ENCODE data around the gene ARPC1A. TPM values are rescaled to one million over a fixed set of nuclear protein-coding genes. Genes with fewer than 3 reads are reported as not detected.
A peak's percentile ranks its signal among the peaks of the same experiment; 100 is the strongest.
"Not testable (repeated sequence)": the region's sequence is repeated elsewhere in the genome, so short reads cannot be mapped to it uniquely, and the experiment has no call there.

Gene ARPC1A
- total and polyA plus RNA-seq, 2 experiments from 2014 or later, result 209 to 294 TPM

DNA sequence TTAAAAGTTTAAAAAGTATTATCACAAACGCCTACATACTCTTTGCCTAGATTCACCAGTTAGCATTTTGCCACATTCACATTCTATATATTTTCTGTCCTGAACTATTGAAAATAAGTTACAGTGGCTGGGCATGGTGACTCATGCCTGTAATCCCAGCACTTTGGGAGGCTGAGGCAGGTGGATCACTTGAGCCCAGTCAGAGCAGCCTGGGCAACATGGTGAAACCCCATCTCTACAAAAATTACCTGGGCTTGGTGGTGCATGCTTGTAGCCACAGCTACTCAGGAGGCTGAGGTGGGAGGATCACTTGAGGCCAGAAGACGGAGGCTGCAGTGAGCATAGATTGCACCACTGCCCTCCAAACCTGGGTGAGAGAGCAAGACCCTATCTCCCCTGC lies 5.3 kb downstream of the ARPC1A start:
- Histone ChIP-seq H3K4me1 (ENCODE audit: insufficient read depth) (peaks cover 44% of the 10 kb centered on the region), H3K27me3 (replicated peaks; ENCODE audit: insufficient read depth) (no peaks in the 10 kb centered on the region), H3K27ac (peak overlapping the region; percentile 82), H3K9me3 (ENCODE audit: low read depth) (no peaks in the 10 kb centered on the region), H2AFZ (no peak overlapping the region), H3K9ac (peak overlapping the region; percentile 51), H3K36me3 (ENCODE audit: low read depth) (peaks cover 27% of the 10 kb centered on the region), H3K9me2 (ENCODE audit: insufficient read depth) (no peaks in the 10 kb centered on the region), H3K79me2 (ENCODE audit: insufficient read depth) (peaks cover 93% of the 10 kb centered on the region), H4K20me1 (ENCODE audit: insufficient read depth) (0 out of 2 replicates have a peak, but pooled peaks cover 4% of the 10 kb centered on the region), H3F3A (ENCODE audit: insufficient read depth) (peaks cover 71% of the 10 kb centered on the region), H3K4me2 (ENCODE audit: unreplicated experiment) (peak overlapping the region; percentile 54), H3K4me3 (peak overlapping the region; percentile 47)
- 87 to 88% methylated on average over 2 of the region's 2 CpGs for WGBS, 2 experiments (ENCODE audit: low coverage in 1 of 2, low lambda C conversion rate in 2 of 2, missing lambda C conversion rate in 2 of 2)
- peak; percentile 46 for DNase-seq
- in situ Hi-C loops (cut with MboI), result no loop called here
- TF ChIP-seq EZH2phosphoT487 (IDR thresholded peaks at IDR 0.05; ENCODE audit: insufficient read depth, low read depth) (no peak), EZH2 (IDR thresholded peaks at IDR 0.05; ENCODE audit: insufficient read depth, poor library complexity, severe bottlenecking) (no peak)

- Histone ChIP-seq H3F3A (ENCODE audit: insufficient read depth) (0 out of 2 replicates have a peak, but pooled peaks cover 8% of the 10 kb centered on the region), H3K79me2 (ENCODE audit: insufficient read depth) (peaks cover 98% of the 10 kb centered on the region)
- in situ Hi-C loops (cut with MboI), result no loop called here
These were observed 13.9 kb downstream of the ARPC1A start for GRCh38 chr7:99339595-99339994.

DNA sequence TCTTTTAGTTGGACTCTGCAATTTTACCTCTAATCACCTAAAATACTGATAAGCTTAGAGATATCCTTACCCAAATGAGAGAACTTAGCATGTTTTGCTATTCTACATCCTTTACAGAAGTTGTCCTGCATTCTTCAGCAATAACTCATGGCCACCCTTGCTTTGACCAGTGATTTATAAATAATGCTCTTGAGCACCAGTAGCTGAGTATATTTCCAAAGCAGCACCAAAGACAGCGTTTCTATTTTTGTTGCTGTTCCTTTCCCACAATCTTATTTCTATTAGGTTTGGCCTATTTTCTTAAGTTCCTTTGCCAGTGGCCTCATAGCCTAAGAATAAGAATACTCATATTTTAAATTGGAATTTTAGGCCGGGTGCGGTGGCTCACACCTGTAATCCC lies 15.0 kb downstream of the ARPC1A start:
- WGBS, 2 experiments (ENCODE audit: low coverage in 1 of 2, low lambda C conversion rate in 2 of 2, missing lambda C conversion rate in 2 of 2), result 84 to 85% methylated on average over 3 of the region's 3 CpGs
- Histone ChIP-seq H3K4me3 (no peak overlapping the region), H3K4me2 (ENCODE audit: unreplicated experiment) (no peak overlapping the region), H3K27ac (no peak overlapping the region), H3K9ac (no peak overlapping the region), H3K9me3 (ENCODE audit: low read depth) (no peaks in the 10 kb centered on the region), H3K27me3 (replicated peaks; ENCODE audit: insufficient read depth) (no peaks in the 10 kb centered on the region), H3K79me2 (ENCODE audit: insufficient read depth) (peaks cover 98% of the 10 kb centered on the region), H3K4me1 (ENCODE audit: insufficient read depth) (no peaks in the 10 kb centered on the region), H3F3A (ENCODE audit: insufficient read depth) (0 out of 2 replicates have a peak, but pooled peaks cover 7% of the 10 kb centered on the region), H3K36me3 (ENCODE audit: low read depth) (peaks cover 82% of the 10 kb centered on the region), H4K20me1 (ENCODE audit: insufficient read depth) (no peaks in the 10 kb centered on the region), H2AFZ (no peak overlapping the region), H3K9me2 (ENCODE audit: insufficient read depth) (no peaks in the 10 kb centered on the region)
- TF ChIP-seq EZH2phosphoT487 (IDR thresholded peaks at IDR 0.05; ENCODE audit: insufficient read depth, low read depth) (no peak), EZH2 (IDR thresholded peaks at IDR 0.05; ENCODE audit: insufficient read depth, poor library complexity, severe bottlenecking) (no peak)
- in situ Hi-C loops (cut with MboI), result no loop called here
- DNase-seq, result no peak

More at GRCh38 chr7:99339595-99339994, 13.9 kb downstream of the ARPC1A start:
- TF ChIP-seq EZH2phosphoT487 (IDR thresholded peaks at IDR 0.05; ENCODE audit: insufficient read depth, low read depth) (no peak), EZH2 (IDR thresholded peaks at IDR 0.05; ENCODE audit: insufficient read depth, poor library complexity, severe bottlenecking) (no peak)
- H3K9ac ChIP-seq, result no peak overlapping the region
- H3K9me3 ChIP-seq (ENCODE audit: low read depth), result no peaks in the 10 kb centered on the region
- H3K27me3 ChIP-seq (replicated peaks; ENCODE audit: insufficient read depth), result no peaks in the 10 kb centered on the region
- DNase-seq, result no peak
- no peak overlapping the region for H2AFZ ChIP-seq
- peaks cover 83% of the 10 kb centered on the region for H3K36me3 ChIP-seq (ENCODE audit: low read depth)
- H3K27ac ChIP-seq, result no peak overlapping the region
- H3K4me1 ChIP-seq (ENCODE audit: insufficient read depth), result no peaks in the 10 kb centered on the region
- no peak overlapping the region for H3K4me2 ChIP-seq (ENCODE audit: unreplicated experiment)
- no peaks in the 10 kb centered on the region for H3K9me2 ChIP-seq (ENCODE audit: insufficient read depth)
- WGBS, 2 experiments (ENCODE audit: low coverage in 1 of 2, low lambda C conversion rate in 2 of 2, missing lambda C conversion rate in 2 of 2), result 96 to 98% methylated on average over 3 of the region's 3 CpGs
- H3K4me3 ChIP-seq, result no peak overlapping the region
- H4K20me1 ChIP-seq (ENCODE audit: insufficient read depth), result no peaks in the 10 kb centered on the region

DNA sequence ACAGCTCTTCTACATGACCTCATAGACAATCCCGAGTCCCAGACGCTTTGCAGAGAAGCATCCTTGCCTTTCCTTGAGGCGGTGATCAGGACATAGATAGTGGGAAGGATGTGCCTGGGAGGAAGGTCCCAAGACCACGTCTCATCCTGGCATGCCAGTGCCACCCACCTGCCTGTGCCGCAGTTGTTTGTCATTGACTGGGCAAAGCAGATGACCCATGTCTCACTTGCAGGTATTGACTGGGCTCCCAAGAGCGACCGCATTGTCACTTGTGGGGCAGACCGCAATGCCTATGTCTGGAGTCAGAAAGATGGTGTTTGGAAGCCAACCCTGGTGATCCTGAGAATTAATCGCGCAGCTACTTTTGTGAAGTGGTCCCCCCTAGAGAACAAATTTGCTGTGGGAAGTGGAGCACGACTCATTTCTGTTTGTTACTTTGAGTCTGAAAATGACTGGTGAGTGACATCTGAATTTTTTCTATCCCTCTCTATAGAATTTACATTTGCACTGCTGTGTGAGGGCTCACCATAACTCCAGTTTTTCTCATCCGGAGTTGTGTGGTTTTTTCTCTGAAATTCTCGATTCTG lies 18.5 kb downstream of the ARPC1A start:
- H4K20me1 ChIP-seq (ENCODE audit: insufficient read depth), result no peaks in the 10 kb centered on the region
- H3K36me3 ChIP-seq (ENCODE audit: low read depth), result peaks cover 86% of the 10 kb centered on the region
- H3F3A ChIP-seq (ENCODE audit: insufficient read depth), result 0 out of 2 replicates have a peak, but pooled peaks cover 3% of the 10 kb centered on the region

GRCh38 chr7:99350641-99351040 lies 24.9 kb downstream of the ARPC1A start:
- WGBS, 2 experiments (ENCODE audit: low coverage in 1 of 2, low lambda C conversion rate in 2 of 2, missing lambda C conversion rate in 2 of 2), result 96 to 100% methylated on average over 3 of the region's 3 CpGs
- Histone ChIP-seq H3K79me2 (ENCODE audit: insufficient read depth) (peaks cover 66% of the 10 kb centered on the region), H3K36me3 (ENCODE audit: low read depth) (peaks cover 70% of the 10 kb centered on the region)
- H3K9ac ChIP-seq; H4K20me1 ChIP-seq (ENCODE audit: insufficient read depth); H2AFZ ChIP-seq; DNase-seq; in situ Hi-C loops (cut with MboI); H3K27me3 ChIP-seq (replicated peaks; ENCODE audit: insufficient read depth); H3K9me3 ChIP-seq (ENCODE audit: low read depth); H3K4me1 ChIP-seq (ENCODE audit: insufficient read depth); H3K4me2 ChIP-seq (ENCODE audit: unreplicated experiment); H3K27ac ChIP-seq; H3K4me3 ChIP-seq; H3F3A ChIP-seq (ENCODE audit: insufficient read depth); H3K9me2 ChIP-seq (ENCODE audit: insufficient read depth): not testable (repeated sequence)

More for the DNA sequence above, 18.5 kb downstream of the ARPC1A start:
- Histone ChIP-seq H3K27me3 (replicated peaks; ENCODE audit: insufficient read depth) (no peaks in the 10 kb centered on the region), H3K4me1 (ENCODE audit: insufficient read depth) (no peaks in the 10 kb centered on the region), H3K9me2 (ENCODE audit: insufficient read depth) (no peaks in the 10 kb centered on the region), H3K9ac (no peak overlapping the region), H3K79me2 (ENCODE audit: insufficient read depth) (peaks cover 92% of the 10 kb centered on the region), H3K9me3 (ENCODE audit: low read depth) (no peaks in the 10 kb centered on the region), H3K4me3 (no peak overlapping the region), H3K4me2 (ENCODE audit: unreplicated experiment) (no peak overlapping the region), H2AFZ (no peak overlapping the region), H3K27ac (no peak overlapping the region)
- no peak for DNase-seq
- no peak for TF ChIP-seq EZH2 (IDR thresholded peaks at IDR 0.05; ENCODE audit: insufficient read depth, poor library complexity, severe bottlenecking)
- 94 to 96% methylated on average over 13 of the region's 13 CpGs for WGBS, 2 experiments (ENCODE audit: low coverage in 1 of 2, low lambda C conversion rate in 2 of 2, missing lambda C conversion rate in 2 of 2)
- in situ Hi-C loops (cut with MboI), result no loop called here
